Muscle of leg (tissue), 11 donors: ENCODE results near the gene LGALS8. TPM values are rescaled to one million over a fixed set of nuclear protein-coding genes. Genes with fewer than 3 reads are reported as not detected.
"Not testable (repeated sequence)": the region's sequence is repeated elsewhere in the genome, so short reads cannot be mapped to it uniquely, and the experiment has no call there.

Experiments used
- DNase-seq: peaks from one replicate; pipeline ENCODE4 v3.0.0; 2013
- H3K27ac ChIP-seq: one replicate; pipeline ENCODE4 v1.5.1; 2013; ENCODE audit warnings: mild to moderate bottlenecking, low read length, control low read depth
- H3K27me3 ChIP-seq: one replicate; pipeline ENCODE4 v1.6.1; 2013; ENCODE audit warnings: low read length; ENCODE audit not compliant: control insufficient read depth, insufficient read depth
- H3K36me3 ChIP-seq: one replicate; pipeline ENCODE4 v1.6.1; 2013; ENCODE audit warnings: low read length; ENCODE audit not compliant: control insufficient read depth, insufficient read depth
- H3K4me1 ChIP-seq: one replicate; pipeline ENCODE4 v1.6.1; 2013; ENCODE audit warnings: low read length; ENCODE audit not compliant: control insufficient read depth, insufficient read depth
- H3K4me3 ChIP-seq: one replicate; pipeline ENCODE4 v1.5.1; 2013; ENCODE audit warnings: low read length, control low read depth
- H3K9me3 ChIP-seq: replicated peaks from 2 replicates; pipeline ENCODE4 v1.6.1; 2013; ENCODE audit warnings: low read depth, low read length; ENCODE audit not compliant: control insufficient read depth
- WGBS: methylation state at CpG from one replicate; pipeline ENCODE4 v1.1.5; 2013; ENCODE audit warnings: missing lambda C conversion rate; ENCODE audit not compliant: insufficient coverage; 5-methylcytosine and 5-hydroxymethylcytosine counted together
- polyA plus RNA-seq, 8 donors: library from polyadenylated mRNA; unstranded; fragments of 120-200 nt; gene quantifications; one replicate each; pipeline versions ENCODE4 v1.2.1 to v1.2.3, GENCODE V29; 2013; ENCODE audit warnings: inconsistent platforms in 1 of 8, low replicate concordance in 1 of 8; ENCODE audit not compliant: insufficient read length in 8 of 8, insufficient read depth in 1 of 8
- total RNA-seq: library from RNA; stranded (reverse); fragments of 120-200 nt; gene quantifications from one replicate; pipeline ENCODE4 v1.2.4, GENCODE V29; 2013

LGALS8 gene
- total and polyA plus RNA-seq, 9 donors, result 22.7 to 33.5 (median 26.9) TPM

DNA sequence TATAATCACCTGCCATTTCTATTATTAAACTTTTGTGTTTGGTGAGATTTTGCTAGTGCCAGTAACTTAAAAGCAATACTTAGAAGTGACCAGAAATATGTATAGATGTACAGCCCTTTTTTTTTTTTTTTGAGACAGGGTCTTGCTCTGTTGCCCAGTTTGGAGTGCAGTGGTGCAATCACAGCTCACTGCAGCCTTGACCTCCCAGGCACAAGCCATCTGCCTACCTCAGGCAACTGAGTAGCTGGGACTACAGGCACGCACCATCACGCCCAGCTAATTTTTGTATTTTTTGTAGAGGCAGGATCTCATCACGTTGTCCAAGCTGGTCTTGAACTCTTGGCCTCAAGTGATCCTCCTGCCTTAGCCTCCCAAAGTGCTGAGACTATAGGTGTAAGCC is 56.6 kb downstream of the LGALS8 start:
- 95% methylated on average over 3 of the region's 3 CpGs for WGBS
- not testable (repeated sequence) for DNase-seq, H3K27me3 ChIP-seq, H3K4me1 ChIP-seq, H3K27ac ChIP-seq, H3K4me3 ChIP-seq, H3K9me3 ChIP-seq
- H3K36me3 ChIP-seq, result peaks cover 35% of the 10 kb centered on the region

DNA sequence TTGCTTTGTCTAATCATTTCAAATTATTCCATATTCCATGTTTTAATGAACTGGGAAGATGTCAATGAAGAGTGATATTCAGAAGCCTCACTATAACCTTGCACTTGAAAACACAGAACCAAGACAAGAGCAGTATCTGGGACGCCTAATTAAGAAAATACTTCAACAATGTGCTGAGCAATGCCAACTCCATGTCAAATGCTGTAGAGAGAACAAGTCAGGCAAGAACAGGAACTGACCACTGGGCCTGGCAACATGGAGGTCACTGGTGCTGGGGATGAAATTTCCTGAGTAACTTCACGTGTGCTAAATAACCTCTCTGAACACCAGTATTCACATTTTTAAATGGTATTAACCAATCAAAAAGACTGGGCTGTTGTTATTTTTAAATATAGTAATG is 57.7 kb downstream of the LGALS8 start:
- no peaks in the 10 kb centered on the region for H3K27me3 ChIP-seq
- no peaks in the 10 kb centered on the region for H3K4me1 ChIP-seq
- H3K9me3 ChIP-seq, result no peaks in the 10 kb centered on the region
- no peak overlapping the region for H3K27ac ChIP-seq
- peaks cover 36% of the 10 kb centered on the region for H3K36me3 ChIP-seq
- DNase-seq, result no peak
- no peak overlapping the region for H3K4me3 ChIP-seq
- WGBS, result no CpG with 5 or more reads among the region's 2 CpGs

- H3K9me3 ChIP-seq, result no peaks in the 10 kb centered on the region
- DNase-seq, result no peak
- H3K4me3 ChIP-seq, result no peak overlapping the region
- WGBS, result no CpG with 5 or more reads among the region's 4 CpGs
- peaks cover 17% of the 10 kb centered on the region for H3K36me3 ChIP-seq
- H3K27me3 ChIP-seq, result no peaks in the 10 kb centered on the region
- H3K27ac ChIP-seq, result no peak overlapping the region
- H3K4me1 ChIP-seq, result no peaks in the 10 kb centered on the region
Observed at GRCh38 chr1:236589531-236589930, 65.7 kb downstream of the LGALS8 start.

DNA sequence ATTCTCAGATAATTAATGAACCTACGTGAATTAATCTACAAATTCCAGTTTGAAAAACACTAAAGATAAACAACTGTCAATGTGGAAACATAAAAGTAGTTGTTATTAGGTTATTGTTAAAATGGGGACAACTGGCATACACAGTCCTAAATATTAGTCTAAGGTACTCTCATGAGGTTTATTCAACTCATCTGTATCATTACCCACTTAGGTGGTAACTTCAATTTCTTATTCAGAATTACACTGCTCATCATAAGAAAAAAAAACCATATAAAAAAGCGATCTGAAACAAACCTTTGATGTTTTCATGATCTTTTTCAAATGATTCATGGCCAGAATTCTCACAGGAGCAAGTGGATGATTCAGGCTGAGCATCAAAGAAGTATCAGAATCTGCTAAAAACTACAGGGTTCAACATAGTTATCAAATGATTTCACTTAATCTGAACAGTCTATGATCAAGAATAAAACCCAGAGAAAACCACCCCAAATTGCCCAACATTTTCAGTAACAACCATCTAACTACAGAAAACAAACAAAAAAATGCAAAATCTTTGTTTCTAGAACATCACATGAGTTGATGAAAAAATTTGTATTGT is 66.9 kb downstream of the LGALS8 start:
- no peaks in the 10 kb centered on the region for H3K4me1 ChIP-seq
- no peaks in the 10 kb centered on the region for H3K9me3 ChIP-seq
- no peak overlapping the region for H3K4me3 ChIP-seq
- DNase-seq, result no peak
- peaks cover 19% of the 10 kb centered on the region for H3K36me3 ChIP-seq
- WGBS, result no CpG with 5 or more reads among the region's 2 CpGs
- H3K27me3 ChIP-seq, result no peaks in the 10 kb centered on the region
- no peak overlapping the region for H3K27ac ChIP-seq

DNA sequence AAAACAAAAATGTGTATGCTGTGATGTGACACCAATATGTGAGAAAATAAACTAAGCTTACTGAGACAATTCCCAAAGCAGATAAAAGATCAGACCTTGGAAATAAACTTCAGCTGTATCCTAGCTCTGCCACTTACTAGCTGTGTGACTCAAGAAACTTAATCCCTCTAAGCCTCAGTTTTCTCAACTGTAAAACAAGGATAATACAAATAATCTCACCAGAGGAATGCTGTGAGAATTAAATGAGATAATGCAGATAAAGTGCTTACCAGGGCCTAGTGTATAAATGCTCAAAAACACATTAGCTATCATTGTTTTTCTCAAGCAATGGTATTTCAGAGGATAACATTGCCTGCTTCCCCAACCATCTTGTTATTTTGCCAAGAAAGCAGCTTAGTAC is 78.4 kb downstream of the LGALS8 start:
- Histone ChIP-seq H3K4me3 (no peak overlapping the region), H3K9me3 (no peaks in the 10 kb centered on the region), H3K36me3 (peaks cover 20% of the 10 kb centered on the region), H3K27me3 (no peaks in the 10 kb centered on the region), H3K27ac (no peak overlapping the region), H3K4me1 (peaks cover 7% of the 10 kb centered on the region)
- DNase-seq, result no peak

Other genes with a start within 250 kb of the LGALS8 start
- 2.0 TPM for gene ERO1B, start 242.0 kb upstream of the LGALS8 start, total RNA-seq
- gene ERO1B, start 242.0 kb upstream of the LGALS8 start, polyA plus RNA-seq, result 1 to 10 TPM; 1.8 to 3.6 (median 2.6) TPM
- gene EDARADD, start 129.7 kb upstream of the LGALS8 start, total RNA-seq, result 0.18 TPM
- 1 to 10 TPM in 2 of 8 donors, under 1 TPM in 6; 0.31 to 2.2 (median 0.38) TPM for gene EDARADD, start 129.7 kb upstream of the LGALS8 start, polyA plus RNA-seq
- gene HEATR1, start 80.5 kb downstream of the LGALS8 start, total RNA-seq, result 23.1 TPM
- gene HEATR1, start 80.5 kb downstream of the LGALS8 start, polyA plus RNA-seq, result 10 to 100 TPM; 13.3 to 21.6 (median 18.2) TPM
- 522 TPM for gene ACTN2, start 162.5 kb downstream of the LGALS8 start, total RNA-seq
- gene ACTN2, start 162.5 kb downstream of the LGALS8 start, polyA plus RNA-seq, result 1,000 to 10,000 TPM in 7 of 8 donors, 100 to 1,000 TPM in 1; 932 to 1,966 (median 1,416) TPM